Prostate gland (tissue), 2 donors: ENCODE measurements around the gene ANKRD11. TPM values are rescaled to one million over a fixed set of nuclear protein-coding genes. Genes with fewer than 3 reads are reported as not detected.

ENCODE experiments used
- DNase-seq: peaks from one replicate; pipeline ENCODE4 v3.0.0-alpha.2; 2019; ENCODE audit warnings: low spot score
- H3K27ac ChIP-seq, 2 donors: fragments of 200-600 bp; sonication (generic); 2 replicates each; pipeline ENCODE4 v1.5.1; 2017 to 2019
- H3K27me3 ChIP-seq: fragments of 200-600 bp; sonication (generic); replicated peaks from 2 replicates; pipeline ENCODE4 v1.5.1; 2019; ENCODE audit not compliant: insufficient read depth
- H3K36me3 ChIP-seq, 2 donors: fragments of 200-600 bp; sonication (generic); 1 replicate in 1 of 2; 2 replicates in 1 of 2; pipeline versions ENCODE4 v1.5.1 to v1.8.1; 2017 to 2019
- H3K4me1 ChIP-seq: fragments of 200-600 bp; sonication (generic); replicated peaks from 2 replicates; pipeline ENCODE4 v1.5.1; 2019
- H3K4me3 ChIP-seq, 2 donors: fragments of 200-600 bp; sonication (generic); 2 replicates each; pipeline ENCODE4 v1.5.1; 2017 to 2019
- H3K9me3 ChIP-seq: fragments of 200-600 bp; sonication (generic); 2 replicates; pipeline ENCODE4 v1.5.1; 2017
- POLR2A ChIP-seq: fragments of 450-650 bp; IDR thresholded peaks from one replicate; pipeline ENCODE4 v1.6.1; 2016; ENCODE audit warnings: antibody characterized with exemption, mild to moderate bottlenecking
- POLR2AphosphoS5 ChIP-seq: sonication (generic); formaldehyde crosslinking; IDR thresholded peaks from one replicate; pipeline ENCODE4 v1.6.1; 2017; ENCODE audit warnings: antibody characterized with exemption
- WGBS: methylation state at CpG from one replicate; pipeline ENCODE4 v1.1.5; 2018; 5-methylcytosine and 5-hydroxymethylcytosine counted together
- intact Hi-C: fragments of 100-400 bp; cut with DNase I; formaldehyde crosslinking; loops from one replicate; pipeline ENCODE4 v1.14.2; 2022
- total RNA-seq, 2 donors: library from RNA; depleted of rRNA; stranded (reverse); fragments of >200 nt; gene quantifications; one replicate each; pipeline ENCODE4 v1.1.0, GENCODE V29; 2016
- TF ChIP-seq, protein P1 (sequence below), 4 experiments: fragments of 200-600 bp in 2 of 4; fragments of 450-650 bp in 2 of 4; sonication (generic) in 2 of 4; IDR thresholded peaks; 1 replicate in 3 of 4; 2 replicates in 1 of 4; pipeline ENCODE4 v1.5.1; 2016 to 2019; ENCODE audit warnings: antibody characterized with exemption in 4 of 4, mild to moderate bottlenecking in 2 of 4, moderate library complexity in 2 of 4

The ANKRD11 gene
- total RNA-seq, 2 donors from 2014 or later: 66.2 to 143 TPM

DNA sequence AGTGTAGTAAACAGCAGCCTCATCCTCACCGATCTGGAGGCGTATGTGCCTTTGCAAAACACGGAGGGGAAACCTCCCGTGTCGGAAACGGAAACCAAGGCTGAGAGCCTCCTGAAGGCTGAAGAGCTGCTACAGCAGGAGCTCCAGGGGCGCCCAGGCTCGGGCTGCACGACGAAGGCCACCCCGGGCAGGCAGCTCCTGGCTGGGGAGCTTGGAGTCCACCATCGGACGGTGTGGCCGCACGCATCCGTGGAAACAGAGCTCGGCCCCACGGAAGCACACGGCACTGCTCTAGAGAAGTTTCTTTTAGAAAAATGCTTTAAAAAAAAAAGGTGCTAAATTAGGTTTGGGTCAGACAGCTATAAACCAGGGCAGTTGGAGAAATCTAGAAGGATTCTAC lies 201.4 kb downstream of the ANKRD11 start:
- Histone ChIP-seq H3K9me3 (no peaks in the 10 kb centered on the region), H3K36me3 (peaks cover 16 to 30% of the 10 kb centered on the region in 2 donors), H3K4me1 (no peaks in the 10 kb centered on the region), H3K27ac (no peak overlapping the region), H3K4me3 (no peak overlapping the region), H3K27me3 (no peaks in the 10 kb centered on the region)
- intact Hi-C loops: no loop called here
- no peak for DNase-seq
- WGBS: 92% methylated on average over 19 of the region's 19 CpGs
- TF ChIP-seq POLR2AphosphoS5: no peak
- TF ChIP-seq POLR2A: no peak
- TF ChIP-seq, protein P1, sequence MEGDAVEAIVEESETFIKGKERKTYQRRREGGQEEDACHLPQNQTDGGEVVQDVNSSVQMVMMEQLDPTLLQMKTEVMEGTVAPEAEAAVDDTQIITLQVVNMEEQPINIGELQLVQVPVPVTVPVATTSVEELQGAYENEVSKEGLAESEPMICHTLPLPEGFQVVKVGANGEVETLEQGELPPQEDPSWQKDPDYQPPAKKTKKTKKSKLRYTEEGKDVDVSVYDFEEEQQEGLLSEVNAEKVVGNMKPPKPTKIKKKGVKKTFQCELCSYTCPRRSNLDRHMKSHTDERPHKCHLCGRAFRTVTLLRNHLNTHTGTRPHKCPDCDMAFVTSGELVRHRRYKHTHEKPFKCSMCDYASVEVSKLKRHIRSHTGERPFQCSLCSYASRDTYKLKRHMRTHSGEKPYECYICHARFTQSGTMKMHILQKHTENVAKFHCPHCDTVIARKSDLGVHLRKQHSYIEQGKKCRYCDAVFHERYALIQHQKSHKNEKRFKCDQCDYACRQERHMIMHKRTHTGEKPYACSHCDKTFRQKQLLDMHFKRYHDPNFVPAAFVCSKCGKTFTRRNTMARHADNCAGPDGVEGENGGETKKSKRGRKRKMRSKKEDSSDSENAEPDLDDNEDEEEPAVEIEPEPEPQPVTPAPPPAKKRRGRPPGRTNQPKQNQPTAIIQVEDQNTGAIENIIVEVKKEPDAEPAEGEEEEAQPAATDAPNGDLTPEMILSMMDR (IDR thresholded peaks at IDR 0.05): no peak

DNA sequence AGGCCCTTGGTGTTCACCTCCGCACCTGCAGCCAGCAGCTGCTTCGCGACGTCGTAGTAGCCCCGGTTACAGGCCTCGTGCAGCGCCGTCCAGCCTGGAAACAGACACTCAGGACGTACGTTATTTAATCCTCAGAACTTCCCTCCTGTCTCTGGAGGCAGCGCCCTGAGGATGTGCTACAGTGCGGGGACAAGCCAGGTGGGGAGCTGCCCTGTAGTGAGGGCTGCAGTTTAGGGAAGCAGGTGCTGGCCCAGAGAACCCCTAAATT lies 201.8 kb downstream of the ANKRD11 start:
- Histone ChIP-seq H3K4me3 (no peak overlapping the region), H3K4me1 (no peaks in the 10 kb centered on the region), H3K9me3 (no peaks in the 10 kb centered on the region), H3K27ac (peak overlapping the region in 1 of 2 donors; percentile 11), H3K27me3 (no peaks in the 10 kb centered on the region), H3K36me3 (peaks cover 16 to 30% of the 10 kb centered on the region in 2 donors)
- 92% methylated on average over 13 of the region's 13 CpGs for WGBS
- TF ChIP-seq POLR2A: no peak
- no peak for TF ChIP-seq POLR2AphosphoS5
- TF ChIP-seq, protein P1 (IDR thresholded peaks at IDR 0.05): no peak
- DNase-seq: no peak
- intact Hi-C loops: no loop called here

DNA sequence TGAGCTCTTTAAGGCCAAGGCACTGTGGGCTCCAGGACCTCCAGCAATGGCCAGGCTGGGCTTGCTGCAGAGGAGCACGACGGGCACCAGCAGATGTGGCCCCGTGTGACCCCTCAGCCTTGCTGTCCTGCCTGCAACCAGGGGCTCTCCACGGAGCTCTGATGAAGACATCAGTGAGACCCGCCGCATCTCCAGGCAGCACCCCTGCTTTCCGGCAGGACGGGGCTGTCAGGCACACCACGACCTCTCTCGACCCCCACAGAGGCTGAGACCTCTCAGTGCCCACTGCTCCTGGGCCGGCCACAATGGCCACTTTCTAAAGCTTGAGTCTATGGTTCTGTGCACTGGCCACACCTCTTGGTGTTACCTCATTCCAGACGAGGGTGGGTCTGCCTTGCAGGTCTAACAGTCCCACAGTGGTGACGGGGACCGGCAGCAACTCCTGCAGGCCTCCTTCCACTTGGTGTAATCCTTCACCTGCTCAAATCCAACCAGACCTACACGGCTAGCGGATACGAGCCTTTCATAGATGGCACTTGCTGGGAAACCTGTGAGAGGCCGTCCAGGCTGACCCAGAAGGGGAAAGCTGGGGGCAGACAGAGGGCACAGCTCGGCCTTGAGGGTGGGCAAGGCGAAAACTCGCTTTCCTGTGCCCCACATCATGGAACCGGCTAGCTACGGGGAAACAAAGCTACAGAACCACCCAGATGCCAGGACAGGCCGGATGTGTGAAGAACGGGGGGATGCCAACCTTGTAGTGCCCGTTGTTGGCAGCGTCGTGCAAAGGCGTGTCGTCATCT lies 202.4 kb downstream of the ANKRD11 start:
- no peaks in the 10 kb centered on the region for H3K4me1 ChIP-seq
- TF ChIP-seq, protein P1 (IDR thresholded peaks at IDR 0.05): no peak
- TF ChIP-seq POLR2A (no peak), POLR2AphosphoS5 (no peak)
- H3K27ac ChIP-seq: peak overlapping the region in 1 of 2 donors; percentile 11
- WGBS: 74% methylated on average over 26 of the region's 30 CpGs
- intact Hi-C loops: no loop called here
- no peaks in the 10 kb centered on the region for H3K27me3 ChIP-seq
- H3K36me3 ChIP-seq: peaks cover 16 to 30% of the 10 kb centered on the region in 2 donors
- no peaks in the 10 kb centered on the region for H3K9me3 ChIP-seq
- H3K4me3 ChIP-seq: no peak overlapping the region
- no peak for DNase-seq

DNA sequence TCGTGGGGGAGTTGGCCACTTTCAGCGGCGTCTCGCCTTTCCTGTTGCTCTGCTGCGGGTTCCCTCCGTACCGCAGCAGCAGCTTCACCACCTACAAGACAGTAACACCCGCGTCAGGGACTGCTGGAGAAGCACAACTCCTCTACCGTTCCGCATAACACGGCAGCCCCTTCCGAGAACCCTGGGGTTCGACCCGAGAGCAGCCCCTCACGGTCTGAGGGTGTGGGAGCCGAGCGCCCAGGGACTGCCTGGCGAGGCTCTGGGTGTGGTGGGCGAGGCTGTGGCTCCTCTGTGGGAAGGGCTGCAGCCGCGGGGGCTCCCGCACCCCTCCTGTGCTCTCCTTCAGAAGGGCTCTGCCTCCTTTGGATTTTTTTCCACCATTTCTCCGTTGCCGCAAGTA lies 204.3 kb downstream of the ANKRD11 start:
- Histone ChIP-seq H3K27me3 (no peaks in the 10 kb centered on the region), H3K9me3 (no peaks in the 10 kb centered on the region), H3K4me3 (no peak overlapping the region), H3K27ac (no peak overlapping the region), H3K4me1 (no peaks in the 10 kb centered on the region), H3K36me3 (peaks cover 16 to 36% of the 10 kb centered on the region in 2 donors)
- no peak for DNase-seq
- intact Hi-C loops: no loop called here
- TF ChIP-seq, protein P1 (IDR thresholded peaks at IDR 0.05): no peak
- TF ChIP-seq POLR2AphosphoS5 (no peak), POLR2A (no peak)
- 88% methylated on average over 25 of the region's 25 CpGs for whole genome bisulfite sequencing

DNA sequence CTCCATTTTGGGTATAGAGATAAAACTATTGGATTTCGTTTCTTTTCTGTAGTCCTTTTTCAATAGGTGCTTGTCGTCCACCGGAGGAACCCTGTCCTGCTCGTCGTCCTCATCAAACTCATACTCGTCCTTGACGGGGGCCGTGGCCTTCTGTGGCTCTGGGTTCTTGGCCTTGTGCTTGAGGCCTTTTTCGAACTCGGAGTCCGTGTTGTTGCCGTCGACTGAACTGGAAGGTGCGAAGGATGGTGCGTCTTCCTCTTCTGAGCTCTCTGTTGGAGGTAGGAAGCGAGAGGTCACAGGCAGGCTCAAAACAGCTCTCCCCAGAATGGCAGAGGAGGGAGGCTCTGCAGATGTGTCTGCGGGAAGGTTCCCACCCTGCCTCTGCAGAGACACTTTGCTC lies 205.0 kb downstream of the ANKRD11 start:
- peaks cover 16 to 43% of the 10 kb centered on the region in 2 donors for H3K36me3 ChIP-seq
- H3K9me3 ChIP-seq: no peaks in the 10 kb centered on the region
- intact Hi-C loops: no loop called here
- no peak overlapping the region for H3K27ac ChIP-seq
- no peaks in the 10 kb centered on the region for H3K4me1 ChIP-seq
- H3K4me3 ChIP-seq: no peak overlapping the region
- WGBS: 92% methylated on average over 17 of the region's 17 CpGs
- DNase-seq: no peak
- no peaks in the 10 kb centered on the region for H3K27me3 ChIP-seq
- TF ChIP-seq POLR2AphosphoS5 (no peak), POLR2A (no peak)
- TF ChIP-seq, protein P1 (IDR thresholded peaks at IDR 0.05): no peak
